HEK293 (cell line): Measurements from ENCODE around the gene SLC25A12.

ENCODE experiments used
- CTCF ChIA-PET: fragments of 350-600 bp; formaldehyde crosslinking; extraction: SDS; loops from one replicate; lab custom pipeline; 2021; ENCODE audit warnings: antibody characterized with exemption; lab: Yijun Ruan, JAX
- POLR2A ChIA-PET: fragments of 300-600 bp; formaldehyde crosslinking; extraction: SDS; loops from one replicate; lab custom pipeline; 2020; ENCODE audit warnings: antibody characterized with exemption, inconsistent platforms; lab: Yijun Ruan, JAX
- H3K27ac ChIP-seq: fragments of 200-500 bp; sonication (Bioruptor generic); 2 replicates; pipeline ENCODE4 v1.5.1; 2014; ENCODE audit warnings: low read depth, low read length, control low read depth, inconsistent platforms; ENCODE audit errors: extremely low read depth
- H3K36me3 ChIP-seq, 2 experiments: fragments of 200-500 bp in 1 of 2; sonication (Bioruptor generic) in 1 of 2; 1 replicate in 1 of 2; 2 replicates in 1 of 2; pipeline ENCODE4 v1.5.1; 2014 to 2017; ENCODE audit warnings: inconsistent platforms in 2 of 2, low read length in 2 of 2; ENCODE audit not compliant: control insufficient read depth in 2 of 2, insufficient read depth in 1 of 2
- H3K4me1 ChIP-seq: fragments of 200-500 bp; sonication (Bioruptor generic); 2 replicates; pipeline ENCODE4 v1.5.1; 2014; ENCODE audit warnings: mild to moderate bottlenecking, low read length, inconsistent platforms; ENCODE audit not compliant: control insufficient read depth, insufficient read depth
- H3K4me3 ChIP-seq: 2 replicates; pipeline ENCODE4 v1.5.1; 2011; ENCODE audit warnings: low read depth, mild to moderate bottlenecking, control low read depth, low read length, moderate library complexity
- H3K9me3 ChIP-seq: fragments of 200-500 bp; sonication (Bioruptor generic); 2 replicates; pipeline ENCODE4 v1.5.1; 2014; ENCODE audit warnings: low read depth, low read length, inconsistent platforms; ENCODE audit not compliant: control insufficient read depth, insufficient read depth
- EGR2 ChIP-seq: fragments of 450-650 bp; formaldehyde crosslinking; IDR thresholded peaks from 2 replicates; pipeline ENCODE4 v1.5.1; 2016; ENCODE audit warnings: low read depth, missing biosample characterization, missing genetic modification characterization
- ELK4 ChIP-seq: IDR thresholded peaks from 2 replicates; pipeline ENCODE4 v1.6.1; 2011; ENCODE audit warnings: mild to moderate bottlenecking, low read depth, low read length, borderline replicate concordance
- INSM2 ChIP-seq: fragments of 450-650 bp; formaldehyde crosslinking; IDR thresholded peaks from 2 replicates; pipeline ENCODE4 v1.5.1; 2016; ENCODE audit warnings: missing biosample characterization, missing genetic modification characterization
- KLF17 ChIP-seq: fragments of 450-650 bp; formaldehyde crosslinking; IDR thresholded peaks from 2 replicates; pipeline ENCODE4 v1.5.1; 2016; ENCODE audit warnings: missing biosample characterization, missing genetic modification characterization
- MEIS1 ChIP-seq: sonication (generic); formaldehyde crosslinking; IDR thresholded peaks from 2 replicates; pipeline ENCODE4 v1.8.1; 2022; ENCODE audit warnings: missing genetic modification reagents, mild to moderate bottlenecking, borderline replicate concordance
- PATZ1 ChIP-seq: fragments of 450-650 bp; formaldehyde crosslinking; IDR thresholded peaks from 2 replicates; pipeline ENCODE4 v1.5.1; 2016; ENCODE audit warnings: missing biosample characterization, missing genetic modification characterization
- PRDM6 ChIP-seq: fragments of 450-650 bp; formaldehyde crosslinking; IDR thresholded peaks from 2 replicates; pipeline ENCODE4 v1.5.1; 2017; ENCODE audit warnings: missing biosample characterization, missing genetic modification characterization
- SETDB1 ChIP-seq: IDR thresholded peaks from one replicate; pipeline ENCODE4 v1.6.1; 2017; ENCODE audit warnings: mild to moderate bottlenecking, low read length, moderate library complexity, mixed read lengths; ENCODE audit not compliant: insufficient read length
- TCF7L2 ChIP-seq: IDR thresholded peaks from 2 replicates; pipeline ENCODE4 v1.6.1; 2011; ENCODE audit warnings: low read depth, mild to moderate bottlenecking, inconsistent platforms, low read length, moderate library complexity, borderline replicate concordance
- ZNF10 ChIP-seq: fragments of 450-650 bp; formaldehyde crosslinking; IDR thresholded peaks from 2 replicates; pipeline ENCODE4 v1.5.1; 2017; ENCODE audit warnings: missing biosample characterization, missing genetic modification characterization
- ZNF148 ChIP-seq: fragments of 450-650 bp; formaldehyde crosslinking; IDR thresholded peaks from 2 replicates; pipeline ENCODE4 v1.5.0; 2017; ENCODE audit warnings: missing biosample characterization, missing genetic modification characterization, borderline replicate concordance
- ZNF2 ChIP-seq: fragments of 450-650 bp; formaldehyde crosslinking; IDR thresholded peaks from 2 replicates; pipeline ENCODE4 v1.5.1; 2016; ENCODE audit warnings: missing biosample characterization, missing genetic modification characterization
- ZNF223 ChIP-seq: fragments of 450-650 bp; formaldehyde crosslinking; IDR thresholded peaks from 2 replicates; pipeline ENCODE4 v1.5.1; 2016; ENCODE audit warnings: missing biosample characterization, missing genetic modification characterization
- ZNF37A ChIP-seq: fragments of 450-650 bp; IDR thresholded peaks from 2 replicates; pipeline ENCODE4 v1.5.1; 2018; ENCODE audit warnings: missing biosample characterization, missing genetic modification characterization
- ZNF426 ChIP-seq: fragments of 450-650 bp; formaldehyde crosslinking; IDR thresholded peaks from 2 replicates; pipeline ENCODE4 v1.5.1; 2017; ENCODE audit warnings: missing biosample characterization, missing genetic modification characterization, mild to moderate bottlenecking, inconsistent platforms, moderate library complexity
- ZNF549 ChIP-seq: fragments of 450-650 bp; IDR thresholded peaks from 2 replicates; pipeline ENCODE4 v1.5.1; 2018; ENCODE audit warnings: missing biosample characterization, missing genetic modification characterization, mild to moderate bottlenecking, inconsistent platforms, moderate library complexity
- ZNF580 ChIP-seq: fragments of 450-650 bp; formaldehyde crosslinking; IDR thresholded peaks from 2 replicates; pipeline ENCODE4 v1.5.1; 2016; ENCODE audit warnings: missing biosample characterization, missing genetic modification characterization
- ZNF629 ChIP-seq: fragments of 450-650 bp; formaldehyde crosslinking; IDR thresholded peaks from 2 replicates; pipeline ENCODE4 v1.5.1; 2017; ENCODE audit warnings: missing biosample characterization, missing genetic modification characterization
- ZNF654 ChIP-seq: fragments of 450-650 bp; formaldehyde crosslinking; IDR thresholded peaks from 2 replicates; pipeline ENCODE4 v1.5.1; 2016; ENCODE audit warnings: low read depth, missing biosample characterization, missing genetic modification characterization
- ZNF707 ChIP-seq: fragments of 450-650 bp; formaldehyde crosslinking; IDR thresholded peaks from 2 replicates; pipeline ENCODE4 v1.5.1; 2016; ENCODE audit warnings: missing biosample characterization, missing genetic modification characterization
- ZXDB ChIP-seq: fragments of 450-650 bp; formaldehyde crosslinking; IDR thresholded peaks from 2 replicates; pipeline ENCODE4 v1.5.1; 2016; ENCODE audit warnings: missing biosample characterization, missing genetic modification characterization

Gene SLC25A12

GRCh38 chr2:171847627-171848026, 46.4 kb downstream of the SLC25A12 start:
- peaks cover under 1 to 10% of the 10 kb centered on the region in 2 experiments; a peak in 2 of 3 replicates for H3K36me3 ChIP-seq
- H3K9me3 ChIP-seq = no peaks in the 10 kb centered on the region
- no peak overlapping the region for H3K4me3 ChIP-seq
- ChIA-PET CTCF (no interaction called here), POLR2A (interaction anchor here (0.6 kb wide), 1 partner anchor 17 kb away, joined by 3 read pairs; no protein-coding TSS in a partner anchor)
- H3K27ac ChIP-seq = no peak overlapping the region
- TF ChIP-seq INSM2 (tag by site-specific recombination) = no peak
- no peak for TF ChIP-seq ZNF426 (tag by site-specific recombination)
- no peak for TF ChIP-seq TCF7L2
- no peak for TF ChIP-seq MEIS1
- no peak for TF ChIP-seq ZNF10 (tag by site-specific recombination)
- TF ChIP-seq ZNF148 = no peak
- no peak for TF ChIP-seq ZNF223 (tag by site-specific recombination)
- no peak for TF ChIP-seq SETDB1
- no peak for TF ChIP-seq ZNF549 (tag by site-specific recombination)
- TF ChIP-seq ZNF707 (tag by site-specific recombination) = no peak
- TF ChIP-seq KLF17 (tag by site-specific recombination) = no peak
- no peaks in the 10 kb centered on the region for H3K4me1 ChIP-seq

- ChIA-PET POLR2A (no interaction called here), CTCF (no interaction called here)
- Histone ChIP-seq H3K36me3 (peaks cover 6 to 15% of the 10 kb centered on the region in 2 experiments; a peak in 2 of 3 replicates), H3K9me3 (no peaks in the 10 kb centered on the region), H3K4me3 (no peak overlapping the region), H3K4me1 (no peaks in the 10 kb centered on the region), H3K27ac (no peak overlapping the region)
- TF ChIP-seq ZNF580 (tag by site-specific recombination) = no peak
- 0 out of 2 replicates have a peak, but pooled peaks have one; percentile 46 for TF ChIP-seq PRDM6 (tag by site-specific recombination)
These were observed 47.1 kb downstream of the SLC25A12 start for GRCh38 chr2:171846894-171847293.

- H3K36me3 ChIP-seq = peaks cover 14 to 16% of the 10 kb centered on the region in 2 experiments; a peak in 2 of 3 replicates
- H3K9me3 ChIP-seq = no peaks in the 10 kb centered on the region
- H3K27ac ChIP-seq = no peak overlapping the region
- ChIA-PET POLR2A (no interaction called here), CTCF (no interaction called here)
- H3K4me1 ChIP-seq = no peaks in the 10 kb centered on the region
- no peak overlapping the region for H3K4me3 ChIP-seq
- TF ChIP-seq ZNF2 (tag by site-specific recombination) = no peak
- no peak for TF ChIP-seq EGR2
- no peak for TF ChIP-seq ZNF629 (tag by site-specific recombination)
- TF ChIP-seq ZXDB (tag by site-specific recombination) = no peak
- no peak for TF ChIP-seq ELK4
- TF ChIP-seq PATZ1 = no peak
- TF ChIP-seq ZNF37A = no peak
- no peak for TF ChIP-seq ZNF654 (tag by site-specific recombination)
- TF ChIP-seq ZNF580 (tag by site-specific recombination) = 0 out of 2 replicates have a peak, but pooled peaks have one; percentile 42
These were observed 52.0 kb downstream of the SLC25A12 start for GRCh38 chr2:171841996-171842395.
